GM23338 (cell line): ENCODE data around the gene RIMS4. TPM values are rescaled to one million over a fixed set of nuclear protein-coding genes. Genes with fewer than 3 reads are reported as not detected.

Experiments used
- ATAC-seq: fragments of 200-7000 bp; cut with Tn5 transposase; 3 replicates; pipeline ENCODE4 v1.9.1; 2020
- DNase-seq: peaks from one replicate; pipeline ENCODE4 v3.0.0-alpha.2; 2015; ENCODE audit warnings: low spot score
- H2AFZ ChIP-seq: fragments of 200-600 bp; sonication (generic); 2 replicates; pipeline ENCODE4 v1.8.0; 2016; ENCODE audit warnings: antibody characterized with exemption, mild to moderate bottlenecking, moderate library complexity
- H3F3A ChIP-seq: fragments of 200-600 bp; sonication (generic); replicated peaks from 2 replicates; pipeline ENCODE4 v1.8.0; 2017; ENCODE audit warnings: antibody characterized with exemption, mixed run types, low read depth
- H3K27ac ChIP-seq: fragments of 200-600 bp; sonication (generic); 2 replicates; pipeline ENCODE4 v1.6.1; 2016; ENCODE audit warnings: low read depth
- H3K27me3 ChIP-seq: fragments of 200-600 bp; sonication (generic); 2 replicates; pipeline ENCODE4 v1.8.0; 2016; ENCODE audit warnings: mild to moderate bottlenecking, mixed run types, moderate library complexity; ENCODE audit not compliant: insufficient read depth
- H3K36me3 ChIP-seq: fragments of 200-600 bp; sonication (generic); 2 replicates; pipeline ENCODE4 v1.8.0; 2016; ENCODE audit warnings: mild to moderate bottlenecking; ENCODE audit not compliant: insufficient read depth
- H3K4me1 ChIP-seq: fragments of 200-600 bp; sonication (generic); 2 replicates; pipeline ENCODE4 v1.8.0; 2016; ENCODE audit warnings: mild to moderate bottlenecking, moderate library complexity; ENCODE audit not compliant: insufficient read depth
- H3K4me2 ChIP-seq: fragments of 200-600 bp; sonication (generic); 2 replicates; pipeline ENCODE4 v1.7.1; 2017; ENCODE audit warnings: mixed run types
- H3K4me3 ChIP-seq: fragments of 200-600 bp; sonication (generic); 2 replicates; pipeline ENCODE4 v1.6.1; 2016; ENCODE audit warnings: mixed run types
- H3K79me2 ChIP-seq: fragments of 200-600 bp; sonication (generic); replicated peaks from 2 replicates; pipeline ENCODE4 v1.8.0; 2017; ENCODE audit warnings: mild to moderate bottlenecking; ENCODE audit not compliant: insufficient read depth
- H3K9me2 ChIP-seq: fragments of 200-600 bp; sonication (generic); 2 replicates; pipeline ENCODE4 v1.8.0; 2017; ENCODE audit not compliant: insufficient read depth
- H4K20me1 ChIP-seq: fragments of 200-600 bp; sonication (generic); replicated peaks from 2 replicates; pipeline ENCODE4 v1.8.0; 2017; ENCODE audit warnings: mild to moderate bottlenecking; ENCODE audit not compliant: insufficient read depth
- H3K27ac Mint-ChIP-seq: 2 replicates; pipeline ENCODE4 v1.8.0; 2020; ENCODE audit warnings: inconsistent platforms, mild to moderate bottlenecking, moderate library complexity, mixed read lengths
- H3K27me3 Mint-ChIP-seq: 3 replicates; pipeline ENCODE4 v1.8.0; 2022; ENCODE audit warnings: low read depth, mild to moderate bottlenecking, moderate library complexity, mixed read lengths, inconsistent platforms; ENCODE audit not compliant: insufficient read depth, poor library complexity
- H3K36me3 Mint-ChIP-seq: 3 replicates; pipeline ENCODE4 v1.8.0; 2021; ENCODE audit warnings: low read depth, mild to moderate bottlenecking, inconsistent platforms, moderate library complexity, mixed read lengths
- H3K4me1 Mint-ChIP-seq: 3 replicates; pipeline ENCODE4 v1.8.0; 2020; ENCODE audit warnings: mild to moderate bottlenecking, inconsistent platforms, mixed read lengths
- H3K4me3 Mint-ChIP-seq: 3 replicates; pipeline ENCODE4 v1.8.0; 2021; ENCODE audit warnings: moderate library complexity, mild to moderate bottlenecking, inconsistent platforms, mixed read lengths
- H3K9me3 Mint-ChIP-seq: 3 replicates; pipeline ENCODE4 v1.8.0; 2020; ENCODE audit warnings: moderate library complexity, mild to moderate bottlenecking, inconsistent platforms, mixed read lengths
- CREB1 ChIP-seq: fragments of 250-450 bp; sonication (Bioruptor Pico); IDR thresholded peaks from 2 replicates; pipeline ENCODE4 v1.5.0; 2020; ENCODE audit warnings: low read depth, mild to moderate bottlenecking, moderate library complexity
- CTCF ChIP-seq, 2 experiments: fragments of 200-600 bp in 1 of 2; sonication (generic) in 1 of 2; conservative IDR thresholded peaks; 2 replicates each; pipeline versions ENCODE4 v1.5.1 to v1.6.1; 2016 to 2017; ENCODE audit warnings: antibody characterized with exemption in 2 of 2, low read depth in 2 of 2, mild to moderate bottlenecking in 2 of 2, moderate library complexity in 1 of 2
- ETS1 ChIP-seq: IDR thresholded peaks from 2 replicates; pipeline ENCODE4 v1.6.1; 2016; ENCODE audit warnings: antibody characterized with exemption
- EZH2 ChIP-seq: fragments of 200-600 bp; sonication (generic); IDR thresholded peaks from one replicate; pipeline ENCODE4 v1.8.0; 2017; ENCODE audit warnings: antibody characterized with exemption, mild to moderate bottlenecking, low read depth; ENCODE audit not compliant: unreplicated experiment
- EZH2phosphoT487 ChIP-seq: fragments of 200-600 bp; sonication (generic); IDR thresholded peaks from one replicate; pipeline ENCODE4 v1.8.1; 2018; ENCODE audit warnings: antibody characterized with exemption; ENCODE audit not compliant: unreplicated experiment
- JUNB ChIP-seq: IDR thresholded peaks from one replicate; pipeline ENCODE4 v1.6.1; 2016; ENCODE audit warnings: antibody characterized with exemption; ENCODE audit not compliant: unreplicated experiment
- POLR2AphosphoS5 ChIP-seq: IDR thresholded peaks from 2 replicates; pipeline ENCODE4 v1.6.1; 2016; ENCODE audit warnings: antibody characterized with exemption, low read depth
- REST ChIP-seq: IDR thresholded peaks from one replicate; pipeline ENCODE4 v1.6.1; 2018; ENCODE audit warnings: antibody characterized with exemption; ENCODE audit not compliant: unreplicated experiment
- ZNF114 ChIP-seq: fragments of 250-450 bp; sonication (Bioruptor Pico); IDR thresholded peaks from 2 replicates; pipeline ENCODE4 v1.5.0; 2020; ENCODE audit warnings: mild to moderate bottlenecking, moderate library complexity
- polyA plus RNA-seq: library from polyadenylated mRNA; unstranded; fragments of >200 nt; fragmentation: Nextera tagmentation; extraction: Ambion mirVana; gene quantifications from 2 replicates; pipeline ENCODE4 v1.2.1, GENCODE V29; 2016
- total RNA-seq: library from RNA; depleted of rRNA; stranded (reverse); fragments of >200 nt; shearing (Covaris generic); gene quantifications from 2 replicates; pipeline ENCODE4 v1.2.3, GENCODE V29; 2014

Gene RIMS4
- total and polyA plus RNA-seq, 2 experiments from 2014 or later = 3.5 to 39.7 TPM

GRCh38 chr20:44743916-44744655, 66.3 kb downstream of the RIMS4 start (continued):
- no peak for TF ChIP-seq REST
- no peak for TF ChIP-seq EZH2
- no peak for TF ChIP-seq ETS1
- no peak for TF ChIP-seq POLR2AphosphoS5
- TF ChIP-seq JUNB = no peak
- TF ChIP-seq EZH2phosphoT487 = no peak
- TF ChIP-seq CREB1 = no peak
- TF ChIP-seq ZNF114 (CRISPR knock-in tag) = no peak
- TF ChIP-seq CTCF (conservative IDR thresholded peaks at IDR 0.05; ENCODE audit: low read depth in 2 of 2) = no peak

- H3K4me3 Mint-ChIP-seq = no peak overlapping the region
- no peak for ATAC-seq
- H3K4me1 ChIP-seq = peaks cover 12% of the 10 kb centered on the region
- peaks cover 18% of the 10 kb centered on the region for H3K4me1 Mint-ChIP-seq
- H3K36me3 Mint-ChIP-seq = peaks cover 4% of the 10 kb centered on the region; the same call in 1 of the 3 replicates
- no peaks in the 10 kb centered on the region for H4K20me1 ChIP-seq
- no peaks in the 10 kb centered on the region; the same call in 2 of the 3 replicates for H3K9me3 Mint-ChIP-seq
- no peak overlapping the region for H3K27ac Mint-ChIP-seq
- no peak overlapping the region for H2AFZ ChIP-seq
- peaks cover 20% of the 10 kb centered on the region for H3F3A ChIP-seq
- H3K9me2 ChIP-seq = no peaks in the 10 kb centered on the region
- H3K27me3 ChIP-seq = peaks cover 25% of the 10 kb centered on the region
- H3K27me3 Mint-ChIP-seq = peaks cover 36% of the 10 kb centered on the region
- TF ChIP-seq ZNF114 (CRISPR knock-in tag) = no peak
- TF ChIP-seq JUNB = no peak
- H3K27ac ChIP-seq = no peak overlapping the region
- H3K79me2 ChIP-seq = no peaks in the 10 kb centered on the region
- H3K36me3 ChIP-seq = no peaks in the 10 kb centered on the region
- no peak overlapping the region for H3K4me2 ChIP-seq
- DNase-seq = no peak
- H3K4me3 ChIP-seq = no peak overlapping the region
These were observed 67.2 kb downstream of the RIMS4 start for GRCh38 chr20:44743080-44743701.
